Measurements from ENCODE around the gene SLC7A10. TPM values are rescaled to one million over a fixed set of nuclear protein-coding genes. Genes with fewer than 3 reads are reported as not detected.

SLC7A10 gene
- total RNA-seq, 4 donors from 2014 or later = not detected

DNA sequence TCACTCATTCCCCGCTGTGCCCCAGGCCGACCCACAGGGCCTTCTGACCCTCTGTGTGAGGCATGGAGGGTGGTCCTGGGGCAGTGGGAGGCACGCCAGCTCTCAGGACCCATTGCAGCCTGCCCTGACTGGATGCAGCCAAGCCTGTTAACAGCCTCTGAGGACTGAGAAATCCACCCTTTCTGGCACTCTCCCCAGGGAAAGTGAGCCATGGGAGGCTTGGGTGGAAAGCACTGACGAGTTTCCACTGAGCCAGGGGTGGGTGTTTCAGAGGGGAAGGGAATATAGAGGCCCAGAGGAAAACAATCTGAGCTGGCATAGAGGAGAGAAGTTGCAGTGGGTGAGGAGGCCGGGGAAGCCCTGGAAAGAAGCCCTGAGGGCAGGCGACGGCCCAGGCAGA lies 30.6 kb upstream of the SLC7A10 start:
- DNase-seq = no peak
- no peak for ATAC-seq
- TF ChIP-seq POLR2A (IDR thresholded peaks at IDR 0.05) = no peak
- TF ChIP-seq, protein P1, sequence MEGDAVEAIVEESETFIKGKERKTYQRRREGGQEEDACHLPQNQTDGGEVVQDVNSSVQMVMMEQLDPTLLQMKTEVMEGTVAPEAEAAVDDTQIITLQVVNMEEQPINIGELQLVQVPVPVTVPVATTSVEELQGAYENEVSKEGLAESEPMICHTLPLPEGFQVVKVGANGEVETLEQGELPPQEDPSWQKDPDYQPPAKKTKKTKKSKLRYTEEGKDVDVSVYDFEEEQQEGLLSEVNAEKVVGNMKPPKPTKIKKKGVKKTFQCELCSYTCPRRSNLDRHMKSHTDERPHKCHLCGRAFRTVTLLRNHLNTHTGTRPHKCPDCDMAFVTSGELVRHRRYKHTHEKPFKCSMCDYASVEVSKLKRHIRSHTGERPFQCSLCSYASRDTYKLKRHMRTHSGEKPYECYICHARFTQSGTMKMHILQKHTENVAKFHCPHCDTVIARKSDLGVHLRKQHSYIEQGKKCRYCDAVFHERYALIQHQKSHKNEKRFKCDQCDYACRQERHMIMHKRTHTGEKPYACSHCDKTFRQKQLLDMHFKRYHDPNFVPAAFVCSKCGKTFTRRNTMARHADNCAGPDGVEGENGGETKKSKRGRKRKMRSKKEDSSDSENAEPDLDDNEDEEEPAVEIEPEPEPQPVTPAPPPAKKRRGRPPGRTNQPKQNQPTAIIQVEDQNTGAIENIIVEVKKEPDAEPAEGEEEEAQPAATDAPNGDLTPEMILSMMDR (IDR thresholded peaks at IDR 0.05 in 4 of 5, conservative IDR thresholded peaks at IDR 0.05 in 1 of 5) = no peak
- H3K4me3 ChIP-seq = no peak overlapping the region
- intact Hi-C loops (cut with DNase I; ENCODE audit: low total_unique reads) (no loop called here), in situ Hi-C loops (cut with MboI; ENCODE audit: low sequenced_read_pairs in 4 of 4) (no loop called here)
- H3K9me3 ChIP-seq = no peaks in the 10 kb centered on the region
- H3K27ac ChIP-seq = no peak overlapping the region
- no peaks in the 10 kb centered on the region for H3K4me1 ChIP-seq
- no peaks in the 10 kb centered on the region for H3K27me3 ChIP-seq
- H3K36me3 ChIP-seq = no peaks in the 10 kb centered on the region

DNA sequence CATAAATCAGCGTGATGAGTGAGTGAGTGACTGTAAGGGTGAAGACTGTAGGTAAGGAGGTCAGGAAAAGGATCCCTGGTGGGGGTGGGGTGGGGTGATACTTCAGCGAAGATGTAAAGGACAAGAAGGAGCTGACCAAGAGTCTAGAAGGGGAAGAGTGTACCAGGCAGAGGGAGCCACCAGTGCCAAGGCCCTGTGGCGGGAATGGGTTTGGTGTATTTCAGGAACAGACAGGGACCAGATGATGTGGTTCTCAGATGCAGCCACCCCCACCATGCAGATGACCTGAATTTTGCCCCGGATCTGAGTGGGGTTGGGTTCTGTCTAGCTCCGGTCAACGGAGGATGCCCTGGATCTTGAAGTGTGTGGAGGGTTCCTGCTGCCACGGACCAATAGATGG lies 30.1 kb upstream of the SLC7A10 start:
- DNase-seq (no peak), ATAC-seq (no peak)
- intact Hi-C loops (cut with DNase I; ENCODE audit: low total_unique reads) (no loop called here), in situ Hi-C loops (cut with MboI; ENCODE audit: low sequenced_read_pairs in 4 of 4) (no loop called here)
- TF ChIP-seq POLR2A (IDR thresholded peaks at IDR 0.05) = no peak
- Histone ChIP-seq H3K4me1 (no peaks in the 10 kb centered on the region), H3K36me3 (no peaks in the 10 kb centered on the region), H3K27ac (no peak overlapping the region), H3K9me3 (no peaks in the 10 kb centered on the region), H3K4me3 (no peak overlapping the region), H3K27me3 (no peaks in the 10 kb centered on the region)

DNA sequence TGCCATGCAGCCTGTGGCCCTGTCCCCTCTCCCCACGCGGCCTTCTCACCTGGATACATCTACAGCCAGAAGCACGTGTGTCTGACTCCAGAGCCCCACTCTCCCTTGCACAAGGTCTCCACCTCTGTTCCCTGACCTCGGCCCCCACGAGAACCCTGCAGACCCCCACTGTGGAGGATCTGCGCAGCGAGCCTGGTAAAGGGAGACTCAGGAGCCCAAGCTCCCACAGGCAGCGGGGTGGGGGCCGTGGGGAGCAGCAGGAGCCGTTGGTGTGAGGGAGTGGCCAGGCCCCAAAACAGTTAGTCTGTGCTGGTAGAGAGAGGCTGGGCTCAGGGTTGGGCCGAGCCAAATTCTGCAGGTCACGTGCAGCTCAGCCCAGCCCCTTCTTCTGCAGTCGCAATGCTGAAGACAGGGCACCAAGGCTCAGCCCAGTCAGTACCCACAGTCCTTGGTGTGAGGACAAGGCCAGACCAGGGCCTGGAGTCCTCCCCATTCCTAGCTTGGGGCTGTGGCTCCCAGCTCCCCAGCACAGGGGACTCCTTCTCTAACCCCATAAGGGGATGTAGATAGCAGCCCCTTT lies 28.7 kb upstream of the SLC7A10 start:
- intact Hi-C loops (cut with DNase I; ENCODE audit: low total_unique reads) = no loop called here
- no peak overlapping the region for H3K27ac ChIP-seq
- no peak overlapping the region for H3K4me3 ChIP-seq
- in situ Hi-C loops (cut with MboI; ENCODE audit: low sequenced_read_pairs in 4 of 4) = no loop called here
- no peaks in the 10 kb centered on the region for H3K9me3 ChIP-seq
- no peak for DNase-seq
- no peaks in the 10 kb centered on the region for H3K36me3 ChIP-seq
- no peak for ATAC-seq
- H3K4me1 ChIP-seq = no peaks in the 10 kb centered on the region
- no peak for TF ChIP-seq POLR2A (IDR thresholded peaks at IDR 0.05)
- TF ChIP-seq, protein P1 (IDR thresholded peaks at IDR 0.05 in 4 of 5, conservative IDR thresholded peaks at IDR 0.05 in 1 of 5) = no peak
- no peaks in the 10 kb centered on the region for H3K27me3 ChIP-seq

DNA sequence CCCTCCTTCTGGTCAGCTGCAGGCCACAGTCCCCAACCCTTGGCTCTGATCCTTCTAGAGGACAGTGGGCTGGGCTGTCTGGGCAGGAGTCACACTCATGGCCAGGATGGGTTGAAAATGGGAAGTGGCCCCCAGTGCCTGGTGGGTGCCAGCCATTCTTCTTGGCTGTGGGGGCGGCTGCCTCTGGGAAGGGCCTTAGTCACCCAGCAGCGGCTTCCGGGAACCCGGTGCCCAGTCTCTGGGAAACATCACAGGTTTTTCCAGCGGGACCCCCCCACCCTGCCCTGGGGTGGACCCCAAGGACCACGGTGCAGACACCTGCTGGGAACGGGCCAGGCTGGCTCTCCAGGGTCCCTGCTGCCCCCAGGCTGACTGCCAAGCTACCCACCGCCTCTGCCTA lies 27.3 kb upstream of the SLC7A10 start:
- no peak for TF ChIP-seq POLR2A (IDR thresholded peaks at IDR 0.05)
- TF ChIP-seq, protein P1 (IDR thresholded peaks at IDR 0.05 in 4 of 5, conservative IDR thresholded peaks at IDR 0.05 in 1 of 5) = no peak
- no peaks in the 10 kb centered on the region for H3K27me3 ChIP-seq
- H3K9me3 ChIP-seq = no peaks in the 10 kb centered on the region
- H3K4me3 ChIP-seq = no peak overlapping the region
- no peaks in the 10 kb centered on the region for H3K4me1 ChIP-seq
- in situ Hi-C loops (cut with MboI; ENCODE audit: low sequenced_read_pairs in 4 of 4) (no loop called here), intact Hi-C loops (cut with DNase I; ENCODE audit: low total_unique reads) (no loop called here)
- H3K36me3 ChIP-seq = no peaks in the 10 kb centered on the region
- DNase-seq (no peak), ATAC-seq (no peak)
- no peak overlapping the region for H3K27ac ChIP-seq

DNA sequence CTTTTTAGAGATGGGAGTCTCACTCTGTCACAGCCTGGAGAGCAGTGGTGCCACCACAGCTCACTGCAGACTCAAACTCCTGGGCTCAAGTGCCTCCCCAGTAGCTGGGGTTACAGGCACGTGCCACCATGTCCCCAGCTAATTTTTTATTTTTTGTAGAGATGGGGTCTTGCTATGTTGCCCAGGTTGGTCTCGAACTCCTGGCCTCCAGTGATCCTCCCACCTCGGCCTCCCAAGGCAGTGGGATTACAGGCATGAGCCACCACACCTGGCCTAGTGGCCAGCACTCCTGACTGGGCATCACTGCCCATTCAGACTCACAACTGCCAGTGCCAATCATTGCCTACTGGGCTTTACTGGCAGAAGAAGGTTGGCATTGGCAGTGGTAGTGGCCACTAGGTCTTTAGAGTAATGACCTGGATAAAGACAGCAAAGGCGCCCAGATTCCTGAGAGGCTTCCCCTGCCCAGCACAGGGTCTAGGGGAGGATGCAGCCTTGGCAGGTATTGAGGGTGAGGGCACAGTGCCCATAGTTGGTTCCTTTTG lies 26.8 kb upstream of the SLC7A10 start:
- H3K9me3 ChIP-seq = no peaks in the 10 kb centered on the region
- no peak overlapping the region for H3K27ac ChIP-seq
- H3K27me3 ChIP-seq = no peaks in the 10 kb centered on the region
- DNase-seq (no peak), ATAC-seq (no peak)
- intact Hi-C loops (cut with DNase I; ENCODE audit: low total_unique reads) = no loop called here
- H3K4me3 ChIP-seq = no peak overlapping the region
- H3K36me3 ChIP-seq = no peaks in the 10 kb centered on the region
- no peaks in the 10 kb centered on the region for H3K4me1 ChIP-seq
- in situ Hi-C loops (cut with MboI; ENCODE audit: low sequenced_read_pairs in 4 of 4) = no loop called here
- TF ChIP-seq POLR2A (IDR thresholded peaks at IDR 0.05) = no peak
- TF ChIP-seq, protein P1 (IDR thresholded peaks at IDR 0.05 in 4 of 5, conservative IDR thresholded peaks at IDR 0.05 in 1 of 5) = no peak
